ENCODE results near the gene BANF2. TPM values are rescaled to one million over a fixed set of nuclear protein-coding genes. Genes with fewer than 3 reads are reported as not detected.

BANF2 gene
- total and polyA plus RNA-seq, 2 of the 13 experiments (the other 11 are each of a cell fraction or from before 2014, with no cell fraction given): 0.35 TPM; not detected in 1

- TF ChIP-seq NFAT5 (CRISPR knock-in tag; IDR thresholded peaks at IDR 0.05): no peak
- no peak for TF ChIP-seq ZBTB40 (IDR thresholded peaks at IDR 0.05)
- peak; percentile 56 for TF ChIP-seq ZBTB40 (CRISPR knock-in tag; IDR thresholded peaks at IDR 0.05)
- no peak for TF ChIP-seq ZNF333 (CRISPR knock-in tag; IDR thresholded peaks at IDR 0.05; ENCODE audit: borderline replicate concordance)
- no peak for TF ChIP-seq HDAC6 (IDR thresholded peaks at IDR 0.05; ENCODE audit: low read depth, low read length)
- TF ChIP-seq, protein P1, sequence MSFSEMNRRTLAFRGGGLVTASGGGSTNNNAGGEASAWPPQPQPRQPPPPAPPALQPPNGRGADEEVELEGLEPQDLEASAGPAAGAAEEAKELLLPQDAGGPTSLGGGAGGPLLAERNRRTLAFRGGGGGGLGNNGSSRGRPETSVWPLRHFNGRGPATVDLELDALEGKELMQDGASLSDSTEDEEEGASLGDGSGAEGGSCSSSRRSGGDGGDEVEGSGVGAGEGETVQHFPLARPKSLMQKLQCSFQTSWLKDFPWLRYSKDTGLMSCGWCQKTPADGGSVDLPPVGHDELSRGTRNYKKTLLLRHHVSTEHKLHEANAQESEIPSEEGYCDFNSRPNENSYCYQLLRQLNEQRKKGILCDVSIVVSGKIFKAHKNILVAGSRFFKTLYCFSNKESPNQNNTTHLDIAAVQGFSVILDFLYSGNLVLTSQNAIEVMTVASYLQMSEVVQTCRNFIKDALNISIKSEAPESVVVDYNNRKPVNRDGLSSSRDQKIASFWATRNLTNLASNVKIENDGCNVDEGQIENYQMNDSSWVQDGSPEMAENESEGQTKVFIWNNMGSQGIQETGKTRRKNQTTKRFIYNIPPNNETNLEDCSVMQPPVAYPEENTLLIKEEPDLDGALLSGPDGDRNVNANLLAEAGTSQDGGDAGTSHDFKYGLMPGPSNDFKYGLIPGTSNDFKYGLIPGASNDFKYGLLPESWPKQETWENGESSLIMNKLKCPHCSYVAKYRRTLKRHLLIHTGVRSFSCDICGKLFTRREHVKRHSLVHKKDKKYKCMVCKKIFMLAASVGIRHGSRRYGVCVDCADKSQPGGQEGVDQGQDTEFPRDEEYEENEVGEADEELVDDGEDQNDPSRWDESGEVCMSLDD (CRISPR knock-in tag; IDR thresholded peaks at IDR 0.05; ENCODE audit: borderline replicate concordance): no peak
- TF ChIP-seq ELF1 (CRISPR knock-in tag; IDR thresholded peaks at IDR 0.05): peak; percentile 49; the same call in 1 of the 2 replicates
- no peak for TF ChIP-seq ZNF367 (CRISPR knock-in tag; IDR thresholded peaks at IDR 0.05; ENCODE audit: borderline replicate concordance)
- no peak for TF ChIP-seq JDP2 (CRISPR knock-in tag; IDR thresholded peaks at IDR 0.05; ENCODE audit: borderline replicate concordance)
- TF ChIP-seq, protein P2, sequence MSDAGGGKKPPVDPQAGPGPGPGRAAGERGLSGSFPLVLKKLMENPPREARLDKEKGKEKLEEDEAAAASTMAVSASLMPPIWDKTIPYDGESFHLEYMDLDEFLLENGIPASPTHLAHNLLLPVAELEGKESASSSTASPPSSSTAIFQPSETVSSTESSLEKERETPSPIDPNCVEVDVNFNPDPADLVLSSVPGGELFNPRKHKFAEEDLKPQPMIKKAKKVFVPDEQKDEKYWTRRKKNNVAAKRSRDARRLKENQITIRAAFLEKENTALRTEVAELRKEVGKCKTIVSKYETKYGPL (CRISPR knock-in tag; IDR thresholded peaks at IDR 0.05): no peak
Observed at GRCh38 chr20:17725094-17725835, 25.5 kb downstream of the BANF2 start (continued).

Measured in HepG2 (cell line).